DMS79 (cell line): ENCODE results near the gene PLEKHG3.

ENCODE experiments used
- DNase-seq: peaks from one replicate; lab custom pipeline; 2025; lab: John Stamatoyannopoulos, UW

The PLEKHG3 gene

GRCh38 chr14:64707661-64708060, 3.4 kb downstream of the PLEKHG3 start:
- no peak for DNase-seq

GRCh38 chr14:64708148-64709004, 4.2 kb downstream of the PLEKHG3 start:
- no peak for DNase-seq

- DNase-seq, result no peak
These were observed 4.9 kb downstream of the PLEKHG3 start for GRCh38 chr14:64709126-64709525.

GRCh38 chr14:64711039-64711438, 6.8 kb downstream of the PLEKHG3 start:
- DNase-seq, result no peak

- DNase-seq, result no peak
These were observed 9.5 kb downstream of the PLEKHG3 start for GRCh38 chr14:64713677-64714076.

GRCh38 chr14:64714432-64715025, 10.3 kb downstream of the PLEKHG3 start:
- DNase-seq, result no peak

GRCh38 chr14:64715146-64715627, 11.0 kb downstream of the PLEKHG3 start:
- no peak for DNase-seq

GRCh38 chr14:64715628-64716412, 11.6 kb downstream of the PLEKHG3 start:
- no peak for DNase-seq

GRCh38 chr14:64717870-64718269, 13.6 kb downstream of the PLEKHG3 start:
- DNase-seq, result peak; percentile 87

GRCh38 chr14:64718762-64719161, 14.5 kb downstream of the PLEKHG3 start:
- no peak for DNase-seq

- DNase-seq, result no peak
These were observed 15.4 kb downstream of the PLEKHG3 start for GRCh38 chr14:64719601-64720000.

GRCh38 chr14:64720131-64720576, 15.9 kb downstream of the PLEKHG3 start:
- DNase-seq, result no peak

GRCh38 chr14:64721391-64721791, 17.2 kb downstream of the PLEKHG3 start:
- DNase-seq, result no peak

- no peak for DNase-seq
These were observed 17.7 kb downstream of the PLEKHG3 start for GRCh38 chr14:64721899-64722298.

- no peak for DNase-seq
These were observed 18.7 kb downstream of the PLEKHG3 start for GRCh38 chr14:64722842-64723447.

- DNase-seq, result peak; percentile 82
These were observed 19.7 kb downstream of the PLEKHG3 start for GRCh38 chr14:64723691-64724577.

GRCh38 chr14:64724578-64724930, 20.3 kb downstream of the PLEKHG3 start:
- no peak for DNase-seq

GRCh38 chr14:64725261-64725815, 21.1 kb downstream of the PLEKHG3 start:
- peak; percentile 54 for DNase-seq

GRCh38 chr14:64725879-64726584, 21.8 kb downstream of the PLEKHG3 start:
- DNase-seq, result no peak

GRCh38 chr14:64726585-64726890, 22.3 kb downstream of the PLEKHG3 start:
- DNase-seq, result no peak
